HG03442 (cell line): ENCODE measurements around the gene AEBP1.
"Not testable (repeated sequence)": the region's sequence is repeated elsewhere in the genome, so short reads cannot be mapped to it uniquely, and the experiment has no call there.

Source experiments
- ATAC-seq: cut with Tn5 transposase; IDR thresholded peaks from one replicate; pipeline ENCODE4 v1.9.1; 2021; ENCODE audit warnings: mild to moderate bottlenecking, moderate library complexity; ENCODE audit not compliant: unreplicated experiment

The AEBP1 gene

GRCh38 chr7:44116789-44117666 lies 12.9 kb downstream of the AEBP1 start:
- no peak for ATAC-seq

GRCh38 chr7:44117801-44118429 lies 13.8 kb downstream of the AEBP1 start:
- ATAC-seq: no peak

- no peak for ATAC-seq
Measured at GRCh38 chr7:44119829-44120380, 15.8 kb downstream of the AEBP1 start.

- ATAC-seq: no peak
Measured at GRCh38 chr7:44120395-44120794, 16.2 kb downstream of the AEBP1 start.

GRCh38 chr7:44121761-44122420 lies 17.7 kb downstream of the AEBP1 start:
- no peak for ATAC-seq

- ATAC-seq: no peak
Measured at GRCh38 chr7:44122529-44122928, 18.4 kb downstream of the AEBP1 start.

GRCh38 chr7:44123190-44124003 lies 19.3 kb downstream of the AEBP1 start, which contains the start of gene POLD2:
TSS of gene POLD2 (minus strand) at chr7:44123548. CDS start at chr7:44122053, 1,495 bp downstream.
- peak; percentile 96 for ATAC-seq

- no peak for ATAC-seq
Measured at GRCh38 chr7:44124822-44125202, 20.7 kb downstream of the AEBP1 start.

GRCh38 chr7:44126574-44126973 lies 22.4 kb downstream of the AEBP1 start:
- ATAC-seq: not testable (repeated sequence)

GRCh38 chr7:44127161-44127560 lies 23.0 kb downstream of the AEBP1 start:
- ATAC-seq: no peak

GRCh38 chr7:44128721-44129582 lies 24.8 kb downstream of the AEBP1 start:
- ATAC-seq: no peak

- no peak for ATAC-seq
Measured at GRCh38 chr7:44131173-44132029, 27.3 kb downstream of the AEBP1 start.

- ATAC-seq: no peak
Measured at GRCh38 chr7:44132039-44132438, 27.9 kb downstream of the AEBP1 start.

- no peak for ATAC-seq
Measured at GRCh38 chr7:44133295-44133694, 29.1 kb downstream of the AEBP1 start.

GRCh38 chr7:44134943-44135628 lies 30.9 kb downstream of the AEBP1 start:
- ATAC-seq: no peak

GRCh38 chr7:44136731-44137130 lies 32.6 kb downstream of the AEBP1 start:
- ATAC-seq: no peak

GRCh38 chr7:44138698-44139097 lies 34.6 kb downstream of the AEBP1 start:
- ATAC-seq: no peak
